Astrocyte of the spinal cord (primary cell): ENCODE measurements around the gene FYN.

Source experiments
- DNase-seq: peaks from one replicate; pipeline ENCODE4 v3.0.0; 2011; ENCODE audit warnings: low read depth, low spot score
- H3K4me3 ChIP-seq: 2 replicates; pipeline ENCODE4 v1.5.1; 2011; ENCODE audit warnings: low read depth, mild to moderate bottlenecking, low read length, moderate library complexity
- in situ Hi-C: cut with HindIII; loops from 2 replicates; pipeline ENCODE4 v1.10.0; 2017; ENCODE audit warnings: low sequenced_read_pairs
- TF ChIP-seq, protein P1 (sequence below): IDR thresholded peaks from 2 replicates; pipeline ENCODE4 v1.5.1; 2012; ENCODE audit warnings: low read depth, mild to moderate bottlenecking, low read length, inconsistent platforms

Gene FYN

DNA sequence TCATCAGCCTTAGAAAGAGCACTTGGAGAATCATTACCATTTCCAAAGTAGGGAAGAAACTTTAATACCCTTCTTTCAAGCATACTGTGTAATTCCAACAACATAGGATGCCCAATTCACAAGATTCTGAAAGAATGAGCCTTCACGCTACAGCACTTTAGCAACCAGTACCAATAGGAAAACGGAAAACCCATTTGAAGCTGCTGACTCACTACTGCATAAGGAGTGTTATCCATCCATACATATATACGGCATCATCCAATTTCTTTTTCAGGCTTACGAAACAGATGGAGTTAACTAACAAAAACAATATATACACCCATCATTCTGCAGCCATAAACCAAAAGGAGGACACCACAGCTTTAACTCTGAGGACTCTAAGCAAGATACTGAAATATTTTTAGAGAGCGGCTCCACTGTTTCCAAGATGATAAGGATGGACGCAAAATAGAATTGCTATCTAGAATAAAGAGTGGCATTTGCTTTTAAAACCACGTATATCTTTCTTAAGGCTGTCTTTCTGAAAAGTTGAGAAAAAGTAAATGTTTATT lies 24.9 kb downstream of the FYN start:
- TF ChIP-seq, protein P1, sequence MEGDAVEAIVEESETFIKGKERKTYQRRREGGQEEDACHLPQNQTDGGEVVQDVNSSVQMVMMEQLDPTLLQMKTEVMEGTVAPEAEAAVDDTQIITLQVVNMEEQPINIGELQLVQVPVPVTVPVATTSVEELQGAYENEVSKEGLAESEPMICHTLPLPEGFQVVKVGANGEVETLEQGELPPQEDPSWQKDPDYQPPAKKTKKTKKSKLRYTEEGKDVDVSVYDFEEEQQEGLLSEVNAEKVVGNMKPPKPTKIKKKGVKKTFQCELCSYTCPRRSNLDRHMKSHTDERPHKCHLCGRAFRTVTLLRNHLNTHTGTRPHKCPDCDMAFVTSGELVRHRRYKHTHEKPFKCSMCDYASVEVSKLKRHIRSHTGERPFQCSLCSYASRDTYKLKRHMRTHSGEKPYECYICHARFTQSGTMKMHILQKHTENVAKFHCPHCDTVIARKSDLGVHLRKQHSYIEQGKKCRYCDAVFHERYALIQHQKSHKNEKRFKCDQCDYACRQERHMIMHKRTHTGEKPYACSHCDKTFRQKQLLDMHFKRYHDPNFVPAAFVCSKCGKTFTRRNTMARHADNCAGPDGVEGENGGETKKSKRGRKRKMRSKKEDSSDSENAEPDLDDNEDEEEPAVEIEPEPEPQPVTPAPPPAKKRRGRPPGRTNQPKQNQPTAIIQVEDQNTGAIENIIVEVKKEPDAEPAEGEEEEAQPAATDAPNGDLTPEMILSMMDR, result no peak
- in situ Hi-C loops, result no loop called here
- H3K4me3 ChIP-seq, result no peak overlapping the region
- DNase-seq, result no peak

DNA sequence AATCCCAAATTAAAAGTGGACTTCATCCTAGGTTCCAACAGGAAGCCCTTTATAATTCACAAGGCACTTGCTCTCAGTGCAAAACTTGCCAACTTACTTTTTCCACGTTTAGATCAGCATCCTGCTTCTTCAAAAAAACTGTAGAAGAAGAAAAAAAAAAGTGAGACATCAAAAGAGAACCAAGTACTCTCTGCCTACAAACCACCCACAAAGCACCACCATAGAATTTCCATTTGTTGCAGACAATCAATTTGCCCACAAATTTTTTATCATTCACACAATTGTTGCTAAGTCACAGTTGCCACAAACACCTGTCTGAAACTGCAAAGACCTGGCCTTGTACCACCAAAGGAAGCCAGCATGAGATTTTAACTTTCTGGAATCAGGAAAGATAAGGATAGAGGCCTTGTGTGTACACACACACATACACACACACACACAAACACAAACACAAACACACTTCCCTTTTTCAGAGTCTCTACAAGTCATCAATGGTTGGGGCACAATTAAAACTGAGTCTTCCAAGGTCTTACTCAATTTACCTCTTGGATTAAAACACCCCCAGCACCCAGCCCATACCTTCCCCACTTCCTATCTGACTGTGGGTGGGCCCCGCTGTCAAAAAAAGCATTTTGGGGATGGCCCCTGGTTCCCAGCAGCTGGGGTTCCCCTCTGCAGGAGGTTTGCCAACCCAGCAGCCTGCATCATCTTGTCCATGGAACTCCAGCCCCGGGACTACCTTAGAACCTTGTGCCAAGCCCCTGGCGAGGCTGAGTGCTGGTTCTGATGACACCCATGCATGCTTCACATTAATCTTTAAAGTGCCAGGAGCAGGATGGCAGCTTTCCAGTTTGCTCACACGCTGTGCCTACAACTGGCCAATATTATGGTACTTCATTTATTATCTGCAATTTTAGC lies 26.5 kb downstream of the FYN start:
- TF ChIP-seq, protein P1, result no peak
- in situ Hi-C loops, result no loop called here
- DNase-seq, result no peak
- no peak overlapping the region for H3K4me3 ChIP-seq

DNA sequence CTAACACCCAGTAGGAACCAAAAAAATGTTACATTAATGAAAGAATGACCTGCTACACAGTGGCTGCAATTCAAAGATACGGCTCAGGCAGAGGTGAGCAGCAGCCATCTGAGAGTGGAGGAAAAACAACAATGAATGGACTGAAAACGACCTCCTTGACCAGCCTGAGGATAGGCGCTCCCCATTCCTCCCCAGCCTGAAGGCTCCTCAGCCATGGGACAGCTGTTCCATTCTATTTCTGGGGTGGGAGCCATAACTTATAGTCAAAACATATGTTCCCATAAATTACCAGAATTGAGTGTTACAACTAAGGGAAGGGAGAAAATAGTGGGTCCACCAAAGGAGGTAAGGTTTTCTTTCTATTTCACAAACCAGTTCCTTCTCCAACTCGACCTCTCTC lies 27.2 kb downstream of the FYN start:
- no peak overlapping the region for H3K4me3 ChIP-seq
- TF ChIP-seq, protein P1, result no peak
- in situ Hi-C loops, result no loop called here
- DNase-seq, result no peak

DNA sequence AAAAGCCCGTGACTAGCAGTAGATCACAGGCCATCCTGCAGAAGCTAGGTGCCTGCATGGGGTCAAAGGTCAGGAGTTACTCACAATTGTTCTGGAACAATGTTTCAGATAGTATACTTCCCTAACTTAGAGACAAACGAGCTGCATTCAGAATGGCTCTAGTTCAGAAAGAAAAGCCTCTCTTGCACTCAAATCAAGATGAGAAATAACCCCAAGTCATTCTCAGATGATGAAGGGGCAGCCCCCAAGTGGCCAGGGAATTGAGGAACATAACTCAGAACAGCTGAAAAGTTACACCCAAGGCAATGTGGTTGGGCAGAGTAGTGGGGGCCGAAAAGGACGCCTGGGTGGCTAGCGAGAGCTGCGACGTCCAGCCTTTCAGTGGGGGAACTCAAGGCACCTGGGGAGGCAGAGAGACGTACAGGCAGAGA lies 27.8 kb downstream of the FYN start:
- in situ Hi-C loops, result no loop called here
- TF ChIP-seq, protein P1, result no peak
- no peak for DNase-seq
- H3K4me3 ChIP-seq, result no peak overlapping the region

DNA sequence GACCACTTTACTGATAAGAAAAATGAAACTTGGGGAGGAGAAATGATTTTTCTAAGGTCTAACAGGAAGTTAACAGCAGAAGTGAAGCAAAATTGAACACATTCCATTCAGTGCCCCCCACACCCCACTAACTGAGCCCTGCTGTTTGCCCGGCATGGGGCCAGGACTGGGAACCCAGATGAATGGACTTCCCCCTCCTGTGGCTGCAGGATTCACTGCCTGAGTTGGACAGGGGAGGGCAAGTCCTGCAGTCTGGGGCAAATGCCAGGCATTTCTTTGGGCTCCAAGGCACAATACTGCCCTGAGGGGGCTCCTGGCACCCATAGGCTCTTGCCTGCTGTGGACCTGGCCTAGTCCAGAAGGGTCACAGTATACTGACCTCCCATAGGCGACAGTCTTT lies 28.3 kb downstream of the FYN start:
- TF ChIP-seq, protein P1, result peak; percentile 24
- DNase-seq, result peak; percentile 65

DNA sequence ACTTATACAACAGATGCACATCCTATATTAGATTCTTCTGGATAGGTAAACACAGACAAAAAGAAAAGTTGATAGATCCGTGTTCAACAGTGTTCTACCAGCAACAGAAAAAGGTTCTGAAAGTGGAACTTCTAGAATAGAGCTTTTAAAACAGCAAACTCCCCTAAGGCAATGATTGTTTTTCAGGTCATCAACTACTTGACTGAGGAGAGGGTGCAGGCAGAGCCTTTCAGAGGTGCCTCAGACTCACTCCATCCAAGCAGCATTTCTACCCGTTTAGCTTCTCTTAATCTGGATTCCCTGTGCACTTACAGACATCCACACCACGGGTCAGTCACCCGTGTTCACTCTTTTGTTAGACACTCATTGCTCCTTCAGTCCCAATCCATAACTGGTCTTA lies 28.9 kb downstream of the FYN start:
- in situ Hi-C loops, result no loop called here
- TF ChIP-seq, protein P1, result no peak
- no peak overlapping the region for H3K4me3 ChIP-seq
- DNase-seq, result no peak

More for the DNA sequence above, 28.3 kb downstream of the FYN start:
- H3K4me3 ChIP-seq, result no peak overlapping the region
- in situ Hi-C loops, result no loop called here
